Fibroblast of the aortic adventitia (primary cell): ENCODE measurements around the gene THBD. TPM values are rescaled to one million over a fixed set of nuclear protein-coding genes. Genes with fewer than 3 reads are reported as not detected.

Experiments
- DNase-seq: peaks from one replicate; pipeline ENCODE4 v3.0.0-alpha.2; 2010; ENCODE audit warnings: low read depth
- H3K4me3 ChIP-seq: 2 replicates; pipeline ENCODE4 v1.5.1; 2011; ENCODE audit warnings: low read depth, mild to moderate bottlenecking, control low read depth, low read length, moderate library complexity
- total RNA-seq: library from RNA; depleted of rRNA; stranded (reverse); fragments of >200 nt; gene quantifications from 2 replicates; pipeline ENCODE4 v1.2.3, GENCODE V29; 2012; ENCODE audit warnings: low replicate concordance
- TF ChIP-seq, protein P1 (sequence below): IDR thresholded peaks from 2 replicates; pipeline ENCODE4 v1.5.1; 2011; ENCODE audit warnings: mild to moderate bottlenecking, low read length, control low read depth, inconsistent platforms; ENCODE audit not compliant: insufficient read depth

The THBD gene
- total RNA-seq, 1 donor, result 128 TPM

- no peak overlapping the region for H3K4me3 ChIP-seq
- DNase-seq, result no peak
- TF ChIP-seq, protein P1, sequence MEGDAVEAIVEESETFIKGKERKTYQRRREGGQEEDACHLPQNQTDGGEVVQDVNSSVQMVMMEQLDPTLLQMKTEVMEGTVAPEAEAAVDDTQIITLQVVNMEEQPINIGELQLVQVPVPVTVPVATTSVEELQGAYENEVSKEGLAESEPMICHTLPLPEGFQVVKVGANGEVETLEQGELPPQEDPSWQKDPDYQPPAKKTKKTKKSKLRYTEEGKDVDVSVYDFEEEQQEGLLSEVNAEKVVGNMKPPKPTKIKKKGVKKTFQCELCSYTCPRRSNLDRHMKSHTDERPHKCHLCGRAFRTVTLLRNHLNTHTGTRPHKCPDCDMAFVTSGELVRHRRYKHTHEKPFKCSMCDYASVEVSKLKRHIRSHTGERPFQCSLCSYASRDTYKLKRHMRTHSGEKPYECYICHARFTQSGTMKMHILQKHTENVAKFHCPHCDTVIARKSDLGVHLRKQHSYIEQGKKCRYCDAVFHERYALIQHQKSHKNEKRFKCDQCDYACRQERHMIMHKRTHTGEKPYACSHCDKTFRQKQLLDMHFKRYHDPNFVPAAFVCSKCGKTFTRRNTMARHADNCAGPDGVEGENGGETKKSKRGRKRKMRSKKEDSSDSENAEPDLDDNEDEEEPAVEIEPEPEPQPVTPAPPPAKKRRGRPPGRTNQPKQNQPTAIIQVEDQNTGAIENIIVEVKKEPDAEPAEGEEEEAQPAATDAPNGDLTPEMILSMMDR, result no peak
Measured at GRCh38 chr20:23002276-23002675, 47.2 kb downstream of the THBD start.

GRCh38 chr20:23000232-23000947 lies 49.1 kb downstream of the THBD start:
- H3K4me3 ChIP-seq, result no peak overlapping the region
- no peak for DNase-seq
- TF ChIP-seq, protein P1, result no peak

DNA sequence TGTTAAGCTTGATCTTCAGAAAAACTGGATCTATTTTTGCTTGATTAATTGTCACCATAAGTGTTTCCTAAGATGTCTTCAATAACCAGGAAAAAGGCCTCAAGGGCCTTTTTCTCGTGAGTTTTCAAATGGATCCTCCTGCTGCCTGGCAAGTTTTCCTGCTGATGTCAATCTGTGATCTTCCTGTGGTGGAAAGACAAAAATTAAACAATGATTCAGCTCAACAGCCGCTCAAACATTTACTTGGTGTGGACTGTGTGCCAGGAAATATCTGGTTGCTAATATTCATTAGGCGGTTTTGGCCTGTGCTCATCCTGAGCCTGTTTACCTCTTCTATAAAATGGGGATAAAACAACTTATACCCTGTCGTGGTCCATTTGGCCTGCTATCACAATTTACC lies 49.7 kb downstream of the THBD start:
- no peak overlapping the region for H3K4me3 ChIP-seq
- TF ChIP-seq, protein P1, result no peak
- no peak for DNase-seq

GRCh38 chr20:22998476-22998875 lies 51.0 kb downstream of the THBD start:
- DNase-seq, result no peak
- H3K4me3 ChIP-seq, result no peak overlapping the region
- TF ChIP-seq, protein P1, result no peak

DNA sequence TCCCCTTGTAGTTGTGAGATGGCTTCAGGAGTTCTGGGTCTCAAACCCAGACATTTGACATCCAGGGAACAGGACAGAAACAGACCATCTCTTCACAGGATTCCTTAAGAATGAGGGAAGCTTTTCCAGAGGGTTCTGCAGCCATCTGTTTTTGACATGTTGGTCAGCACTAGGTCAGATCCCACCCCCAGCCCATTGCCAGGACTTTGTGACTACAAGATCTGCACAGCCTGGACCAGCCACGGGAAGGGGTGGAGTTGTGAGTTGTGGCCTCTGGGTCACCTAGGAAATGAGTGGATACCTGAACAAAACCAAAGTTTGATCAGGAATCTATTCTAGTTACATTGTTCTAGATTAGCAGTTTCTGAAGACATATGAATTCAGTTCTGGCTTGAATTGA lies 53.5 kb downstream of the THBD start:
- DNase-seq, result no peak
- TF ChIP-seq, protein P1, result no peak
- no peak overlapping the region for H3K4me3 ChIP-seq

Other genes starting within 250 kb of the THBD start
- gene SSTR4, start 14.4 kb downstream of the THBD start, total RNA-seq, result not detected in 2 replicates
- 0.27 and 2.0 TPM in 2 replicates for gene CD93, start 36.7 kb upstream of the THBD start, total RNA-seq